ENCODE measurements around the gene ANKH. TPM values are rescaled to one million over a fixed set of nuclear protein-coding genes. Genes with fewer than 3 reads are reported as not detected.

ANKH gene
- polyA plus RNA-seq, 3 donors = 2.4 to 6.3 (median 3.1) TPM

GRCh38 chr5:14666357-14666756 is 205.2 kb downstream of the ANKH start:
- Mint-ChIP-seq H3K4me1 (peaks cover 61% of the 10 kb centered on the region), H3K27me3 (ENCODE audit: low read depth in 3 of 3) (peaks cover 0 to 2% (median 0%) of the 10 kb centered on the region in 3 donors), H3K4me3 (peak overlapping the region; percentile 25 to 96), H3K9me3 (no peaks in the 10 kb centered on the region), H3K27ac (no peak overlapping the region), H3K36me3 (peaks cover 10 to 21% of the 10 kb centered on the region in 2 donors)
- peak overlapping the region; percentile 79 for H3K4me2 ChIP-seq (replicated peaks; ENCODE audit: extremely low read depth, low read length, poor library complexity, severe bottlenecking)
- no peak for TF ChIP-seq CTCF (IDR thresholded peaks at IDR 0.05)
- peaks cover 37 to 47% of the 10 kb centered on the region in 2 donors for H3K4me1 ChIP-seq (ENCODE audit: control insufficient read depth in 1 of 2, insufficient read depth in 2 of 2, low read length in 2 of 2)
- no peaks in the 10 kb centered on the region for H3K27me3 ChIP-seq (ENCODE audit: control insufficient read depth in 2 of 2, insufficient read depth in 2 of 2, low read length in 2 of 2)
- H3K79me2 ChIP-seq (ENCODE audit: insufficient read depth, low read length) = peaks cover 66% of the 10 kb centered on the region
- H2AFZ ChIP-seq (ENCODE audit: insufficient read depth, low read depth, low read length, poor library complexity, severe bottlenecking) = no peak overlapping the region
- H3K27ac ChIP-seq (ENCODE audit: low read depth in 1 of 2, low read length in 2 of 2) = no peak overlapping the region
- intact Hi-C loops (cut with micrococcal nuclease) = loop anchor here in 1 of 2 donors (10.0 kb wide), 1 partner anchor 82 kb away; the partner anchor contains the start of gene OTULINL
- WGBS (ENCODE audit: insufficient coverage) = no CpG with 5 or more reads among the region's 2 CpGs
- no peak for DNase-seq
- H4K20me1 ChIP-seq (ENCODE audit: insufficient read depth, low read length) = peaks cover 64% of the 10 kb centered on the region
- no peak overlapping the region for H3K9ac ChIP-seq (ENCODE audit: insufficient read depth, low read length, poor library complexity, severe bottlenecking)
- peak overlapping the region in 1 of 3 experiments; percentile 85 for H3K4me3 ChIP-seq (replicated peaks in 1 of 3; ENCODE audit: low read depth in 2 of 3, low read length in 3 of 3)
- no peaks in the 10 kb centered on the region for H3K9me3 ChIP-seq (replicated peaks in 1 of 2; ENCODE audit: control insufficient read depth in 1 of 2, insufficient read depth in 1 of 2, low read length in 2 of 2)
- H3K36me3 ChIP-seq (replicated peaks in 1 of 2; ENCODE audit: control insufficient read depth in 1 of 2, insufficient read depth in 2 of 2, low read length in 2 of 2) = peaks cover 4 to 15% of the 10 kb centered on the region in 2 donors

- Histone ChIP-seq H3K9ac (ENCODE audit: insufficient read depth, low read length, poor library complexity, severe bottlenecking) (no peak overlapping the region), H3K79me2 (ENCODE audit: insufficient read depth, low read length) (peaks cover 62% of the 10 kb centered on the region), H3K27me3 (ENCODE audit: control insufficient read depth in 2 of 2, insufficient read depth in 2 of 2, low read length in 2 of 2) (no peaks in the 10 kb centered on the region), H3K4me2 (replicated peaks; ENCODE audit: extremely low read depth, low read length, poor library complexity, severe bottlenecking) (peak overlapping the region; percentile 79), H4K20me1 (ENCODE audit: insufficient read depth, low read length) (peaks cover 60% of the 10 kb centered on the region), H3K4me1 (ENCODE audit: control insufficient read depth in 1 of 2, insufficient read depth in 2 of 2, low read length in 2 of 2) (peaks cover 33 to 43% of the 10 kb centered on the region in 2 donors), H3K27ac (ENCODE audit: low read depth in 1 of 2, low read length in 2 of 2) (peak overlapping the region in 1 of 2 donors; percentile 90), H3K36me3 (replicated peaks in 1 of 2; ENCODE audit: control insufficient read depth in 1 of 2, insufficient read depth in 2 of 2, low read length in 2 of 2) (peaks cover 4 to 15% of the 10 kb centered on the region in 2 donors), H3K4me3 (replicated peaks in 1 of 3; ENCODE audit: low read depth in 2 of 3, low read length in 3 of 3) (peak overlapping the region in 2 of 3 experiments; percentile 74 to 85), H2AFZ (ENCODE audit: insufficient read depth, low read depth, low read length, poor library complexity, severe bottlenecking) (no peak overlapping the region), H3K9me3 (replicated peaks in 1 of 2; ENCODE audit: control insufficient read depth in 1 of 2, insufficient read depth in 1 of 2, low read length in 2 of 2) (no peaks in the 10 kb centered on the region)
- Mint-ChIP-seq H3K36me3 (peaks cover 10 to 21% of the 10 kb centered on the region in 2 donors), H3K4me1 (peaks cover 57% of the 10 kb centered on the region), H3K27me3 (ENCODE audit: low read depth in 3 of 3) (peaks cover 0 to 2% (median 0%) of the 10 kb centered on the region in 3 donors), H3K27ac (peak overlapping the region in 1 of 7 donors; percentile 41), H3K4me3 (peak overlapping the region; percentile 25 to 96), H3K9me3 (no peaks in the 10 kb centered on the region)
- 6% methylated on average over 5 of the region's 7 CpGs for WGBS (ENCODE audit: insufficient coverage)
- DNase-seq = peak in 1 of 3 donors; percentile 22
- no peak for TF ChIP-seq CTCF (IDR thresholded peaks at IDR 0.05)
- intact Hi-C loops (cut with micrococcal nuclease) = loop anchor here in 1 of 2 donors (10.0 kb wide), 1 partner anchor 81 kb away; the partner anchor contains the start of gene OTULINL
Measured at GRCh38 chr5:14665949-14666348, 205.6 kb downstream of the ANKH start.
